Left lung (tissue), 10 donors: ENCODE data around the gene TUBGCP2. TPM values are rescaled to one million over a fixed set of nuclear protein-coding genes. Genes with fewer than 3 reads are reported as not detected.
A peak's percentile ranks its signal among the peaks of the same experiment; 100 is the strongest.

Experiments
- ATAC-seq: fragments of 200-7000 bp; cut with Tn5 transposase; one replicate; pipeline ENCODE4 v1.9.1; 2020; ENCODE audit warnings: moderate library complexity
- DNase-seq, 4 donors: peaks; one replicate each; pipeline ENCODE4 v3.0.0-alpha.2; 2013 to 2020
- H3K27ac ChIP-seq, 2 donors: fragments of 200-600 bp; sonication (generic) in 1 of 2; one replicate each; pipeline versions ENCODE4 v1.5.0 to v1.8.0; 2020 to 2021
- H3K27me3 ChIP-seq, 2 donors: fragments of 200-600 bp; sonication (generic) in 1 of 2; one replicate each; pipeline versions ENCODE4 v1.5.0 to v1.8.0; 2020 to 2021
- H3K36me3 ChIP-seq, 2 donors: fragments of 200-600 bp; sonication (generic) in 1 of 2; one replicate each; pipeline versions ENCODE4 v1.5.0 to v1.8.0; 2020 to 2021
- H3K4me1 ChIP-seq, 2 donors: fragments of 200-600 bp; one replicate each; pipeline ENCODE4 v1.8.0; 2021
- H3K4me3 ChIP-seq, 2 donors: fragments of 200-600 bp; sonication (generic) in 1 of 2; one replicate each; pipeline versions ENCODE4 v1.5.0 to v1.8.0; 2020 to 2021; ENCODE audit warnings: mild to moderate bottlenecking in 1 of 2
- H3K9me3 ChIP-seq, 2 donors: fragments of 200-600 bp; sonication (generic) in 1 of 2; one replicate each; pipeline versions ENCODE4 v1.5.0 to v1.8.0; 2020 to 2021
- intact Hi-C, 2 donors: fragments of 100-400 bp; cut with DNase I; formaldehyde crosslinking; loops; one replicate each; pipeline versions ENCODE4 v1.11.2 to v1.14.2; 2022
- polyA plus RNA-seq, 6 donors: library from polyadenylated mRNA; unstranded; fragments of 120-200 nt; gene quantifications; one replicate each; pipeline ENCODE4 v1.2.1, GENCODE V29; 2013; ENCODE audit not compliant: insufficient read length in 6 of 6
- total RNA-seq, 2 donors: library from RNA; stranded (reverse); fragmentation: NEBNext Ultra II Directional; extraction: Animal tissue kit (Norgen Biotek cat#: 25700); gene quantifications; one replicate each; pipeline ENCODE4 v1.2.1, GENCODE V29; 2021
- TF ChIP-seq, protein P1 (sequence below), 2 donors: fragments of 200-600 bp; sonication (generic) in 1 of 2; IDR thresholded peaks; one replicate each; pipeline versions ENCODE4 v1.5.0 to v1.8.0; 2021; ENCODE audit warnings: antibody characterized with exemption in 2 of 2
- donor health status: DM: no; HTN: yes; CAD: no.
- donor health status: DM: no; HTN: no; CAD: no.

TUBGCP2 gene
- total and polyA plus RNA-seq, 8 donors: 44.2 to 62.3 (median 52.1) TPM

DNA sequence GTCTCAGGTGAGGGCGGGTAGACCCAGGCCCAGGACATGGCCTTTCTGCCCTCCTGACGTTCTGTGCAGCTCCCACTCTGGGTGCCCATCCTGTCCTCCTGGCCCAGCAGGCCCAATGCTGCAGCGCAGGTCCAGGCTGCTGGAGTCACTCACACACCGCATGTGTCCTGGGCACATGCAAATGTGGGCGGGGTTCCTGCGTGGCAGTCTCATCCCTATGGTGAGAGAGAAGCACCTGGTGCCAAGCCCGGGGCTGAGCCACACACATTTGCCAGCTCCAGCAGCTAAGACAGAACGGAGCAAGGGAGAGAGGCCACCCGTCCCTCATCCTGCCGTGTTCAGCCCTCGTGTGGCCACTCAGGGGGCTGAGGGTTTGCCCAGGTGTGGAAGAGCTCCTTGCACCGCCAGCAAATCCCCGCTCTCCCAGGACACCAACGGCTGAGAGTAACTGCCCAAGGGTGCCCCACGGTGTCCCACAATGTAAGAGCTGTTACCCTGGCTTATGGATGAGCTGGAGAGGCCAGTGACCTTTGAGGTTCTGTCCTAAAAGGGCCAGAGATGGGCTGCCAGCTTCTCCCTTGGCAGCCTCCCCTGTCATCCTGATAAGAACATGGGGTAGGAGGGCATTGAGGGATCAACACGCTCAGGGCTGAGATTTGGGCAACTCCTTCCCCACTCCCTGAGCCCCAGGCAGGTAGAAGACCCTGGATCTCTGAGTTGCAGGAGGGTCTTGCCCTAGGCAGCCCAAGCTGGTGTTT lies 44.7 kb upstream of the TUBGCP2 start:
- H3K9me3 ChIP-seq: no peaks in the 10 kb centered on the region
- H3K4me3 ChIP-seq: no peak overlapping the region
- TF ChIP-seq, protein P1, sequence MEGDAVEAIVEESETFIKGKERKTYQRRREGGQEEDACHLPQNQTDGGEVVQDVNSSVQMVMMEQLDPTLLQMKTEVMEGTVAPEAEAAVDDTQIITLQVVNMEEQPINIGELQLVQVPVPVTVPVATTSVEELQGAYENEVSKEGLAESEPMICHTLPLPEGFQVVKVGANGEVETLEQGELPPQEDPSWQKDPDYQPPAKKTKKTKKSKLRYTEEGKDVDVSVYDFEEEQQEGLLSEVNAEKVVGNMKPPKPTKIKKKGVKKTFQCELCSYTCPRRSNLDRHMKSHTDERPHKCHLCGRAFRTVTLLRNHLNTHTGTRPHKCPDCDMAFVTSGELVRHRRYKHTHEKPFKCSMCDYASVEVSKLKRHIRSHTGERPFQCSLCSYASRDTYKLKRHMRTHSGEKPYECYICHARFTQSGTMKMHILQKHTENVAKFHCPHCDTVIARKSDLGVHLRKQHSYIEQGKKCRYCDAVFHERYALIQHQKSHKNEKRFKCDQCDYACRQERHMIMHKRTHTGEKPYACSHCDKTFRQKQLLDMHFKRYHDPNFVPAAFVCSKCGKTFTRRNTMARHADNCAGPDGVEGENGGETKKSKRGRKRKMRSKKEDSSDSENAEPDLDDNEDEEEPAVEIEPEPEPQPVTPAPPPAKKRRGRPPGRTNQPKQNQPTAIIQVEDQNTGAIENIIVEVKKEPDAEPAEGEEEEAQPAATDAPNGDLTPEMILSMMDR (IDR thresholded peaks at IDR 0.05): no peak
- H3K36me3 ChIP-seq: peaks cover 0 to 10% of the 10 kb centered on the region in 2 donors
- H3K27ac ChIP-seq: no peak overlapping the region
- DNase-seq: peak in 1 of 4 donors; percentile 66
- H3K4me1 ChIP-seq: peaks cover 6 to 15% of the 10 kb centered on the region in 2 donors
- ATAC-seq: no peak
- intact Hi-C loops: no loop called here
- peaks cover 0 to 52% of the 10 kb centered on the region in 2 donors for H3K27me3 ChIP-seq

DNA sequence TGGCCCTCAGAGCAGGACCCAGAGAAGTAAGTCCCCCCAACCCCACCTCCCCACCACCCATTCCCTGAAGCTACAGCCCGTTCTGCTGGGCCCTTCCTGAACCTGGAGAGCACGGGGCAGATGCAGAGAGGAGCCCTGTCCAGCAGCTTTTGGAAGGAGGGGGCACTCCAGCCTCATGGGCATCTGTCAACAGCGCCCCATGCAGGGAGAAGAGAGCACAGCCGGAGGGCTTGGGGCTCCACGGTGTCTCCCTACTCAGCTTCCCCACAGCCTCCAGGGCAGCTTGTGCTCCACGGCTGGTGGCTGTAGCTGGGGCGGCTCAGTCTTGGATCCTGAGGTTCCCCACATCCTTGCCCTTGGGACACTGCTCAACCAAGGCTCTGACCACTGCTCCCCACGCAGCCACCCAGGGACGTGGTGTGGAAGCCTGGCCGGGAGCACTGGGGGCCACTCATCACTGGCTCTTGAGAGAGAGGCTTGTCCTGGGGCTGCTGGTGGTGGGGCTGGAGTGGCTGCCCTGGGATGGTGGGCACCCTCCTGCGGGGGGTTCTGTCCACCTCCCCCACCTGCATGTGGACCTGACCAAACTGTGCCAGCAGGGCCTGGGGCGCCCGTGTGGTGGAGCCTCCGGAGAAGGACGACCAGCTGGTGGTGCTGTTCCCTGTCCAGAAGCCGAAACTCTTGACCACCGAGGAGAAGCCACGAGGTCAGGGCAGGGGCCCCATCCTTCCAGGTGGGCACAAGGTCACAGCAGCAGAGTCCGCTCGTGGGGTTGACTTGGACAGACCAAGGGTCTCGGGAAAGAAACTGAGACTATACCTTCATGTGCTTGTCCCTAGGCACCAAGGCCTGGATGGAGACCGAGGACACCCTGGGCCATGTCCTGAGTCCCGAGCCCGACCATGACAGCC lies 43.0 kb upstream of the TUBGCP2 start:
- Histone ChIP-seq H3K27ac (no peak overlapping the region), H3K27me3 (peaks cover 4 to 59% of the 10 kb centered on the region in 2 donors), H3K4me3 (no peak overlapping the region), H3K4me1 (peaks cover 0 to 4% of the 10 kb centered on the region in 2 donors), H3K36me3 (peaks cover 0 to 10% of the 10 kb centered on the region in 2 donors), H3K9me3 (no peaks in the 10 kb centered on the region)
- ATAC-seq: no peak
- TF ChIP-seq, protein P1 (IDR thresholded peaks at IDR 0.05): no peak
- DNase-seq: peak in 1 of 4 donors; percentile 77
- intact Hi-C loops: no loop called here

DNA sequence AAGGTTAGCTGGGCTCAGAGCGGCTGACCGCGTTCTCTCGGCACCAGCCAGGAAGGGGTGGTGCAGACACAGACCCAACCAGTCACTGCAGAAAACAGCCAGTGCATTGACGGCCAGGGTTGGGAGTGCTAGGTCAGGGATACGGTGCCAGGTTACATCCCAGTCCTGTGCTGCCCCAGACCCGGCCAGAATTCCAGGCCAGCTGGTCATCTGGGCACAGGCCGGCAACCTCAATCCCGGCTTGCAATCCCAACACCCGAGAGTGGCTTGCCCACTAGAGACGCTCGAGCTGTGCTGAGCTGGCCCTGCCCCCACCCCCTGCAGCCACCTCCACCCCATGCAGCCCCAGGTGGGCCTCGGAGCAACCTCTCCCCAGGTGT lies 42.3 kb upstream of the TUBGCP2 start:
- H3K27ac ChIP-seq: no peak overlapping the region
- intact Hi-C loops: no loop called here
- ATAC-seq: no peak
- peaks cover 5 to 63% of the 10 kb centered on the region in 2 donors for H3K27me3 ChIP-seq
- H3K4me1 ChIP-seq: no peaks in the 10 kb centered on the region
- H3K36me3 ChIP-seq: peaks cover 0 to 10% of the 10 kb centered on the region in 2 donors
- no peak overlapping the region for H3K4me3 ChIP-seq
- TF ChIP-seq, protein P1 (IDR thresholded peaks at IDR 0.05): no peak
- DNase-seq: peak in 1 of 4 donors; percentile 70
- no peaks in the 10 kb centered on the region for H3K9me3 ChIP-seq

DNA sequence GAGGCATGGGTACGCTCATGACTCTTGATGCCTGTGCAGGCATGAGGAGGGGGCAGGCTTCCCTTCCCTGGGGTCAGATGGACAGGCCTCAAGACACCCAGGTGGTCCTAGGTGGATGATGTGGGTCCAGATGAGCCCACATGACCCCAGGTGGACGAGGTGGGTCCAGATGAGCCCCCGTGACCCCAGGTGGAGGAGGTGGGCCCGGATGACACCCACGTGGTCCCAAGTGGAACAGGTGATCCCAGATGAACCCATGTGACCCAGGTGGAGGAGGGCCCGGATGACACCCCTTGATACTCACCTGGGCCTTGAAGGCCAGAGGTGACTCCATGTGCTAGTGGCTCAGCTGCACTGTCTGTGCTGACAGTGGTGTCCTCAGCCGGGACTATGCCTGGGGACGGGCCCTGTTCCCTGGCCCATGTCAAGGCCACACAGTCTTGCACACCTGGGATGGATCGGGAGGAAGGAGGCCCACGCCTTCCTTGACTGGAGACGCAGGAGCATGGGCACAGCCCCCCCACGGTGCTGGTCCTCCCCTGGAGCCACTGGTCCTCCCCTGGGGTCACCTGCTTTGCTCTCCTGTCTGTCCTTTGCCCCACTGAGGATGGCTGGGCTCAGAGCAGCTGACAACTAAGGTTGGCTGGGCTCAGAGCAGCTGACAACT lies 41.7 kb upstream of the TUBGCP2 start:
- H3K9me3 ChIP-seq: no peaks in the 10 kb centered on the region
- DNase-seq (peak in 1 of 4 donors; percentile 47), ATAC-seq (no peak)
- H3K27me3 ChIP-seq: peaks cover 5 to 68% of the 10 kb centered on the region in 2 donors
- intact Hi-C loops: no loop called here
- peaks cover 0 to 8% of the 10 kb centered on the region in 2 donors for H3K36me3 ChIP-seq
- TF ChIP-seq, protein P1 (IDR thresholded peaks at IDR 0.05): no peak
- no peaks in the 10 kb centered on the region for H3K4me1 ChIP-seq
- no peak overlapping the region for H3K27ac ChIP-seq
- no peak overlapping the region for H3K4me3 ChIP-seq
